Muscle layer of duodenum (tissue), 2 donors: ENCODE results near the gene DDI1.

Experiments used
- H3K27ac ChIP-seq: one replicate; pipeline ENCODE4 v1.7.0; 2013; ENCODE audit warnings: mild to moderate bottlenecking, low read length
- H3K27me3 ChIP-seq: one replicate; pipeline ENCODE4 v1.7.0; 2013; ENCODE audit warnings: low read depth, mild to moderate bottlenecking, control low read depth, low read length
- H3K36me3 ChIP-seq, 2 donors: one replicate each; pipeline ENCODE4 v1.7.0; 2013; ENCODE audit warnings: low read length in 2 of 2, control low read depth in 1 of 2, mild to moderate bottlenecking in 1 of 2; ENCODE audit not compliant: insufficient read depth in 2 of 2, control insufficient read depth in 1 of 2
- H3K4me1 ChIP-seq, 2 donors: one replicate each; pipeline ENCODE4 v1.7.0; 2013; ENCODE audit warnings: low read length in 2 of 2, mild to moderate bottlenecking in 2 of 2, control low read depth in 1 of 2, moderate library complexity in 1 of 2; ENCODE audit not compliant: insufficient read depth in 2 of 2, control insufficient read depth in 1 of 2
- H3K4me3 ChIP-seq, 2 donors: one replicate each; pipeline ENCODE4 v1.7.0; 2013; ENCODE audit warnings: low read length in 2 of 2, low read depth in 1 of 2, mild to moderate bottlenecking in 1 of 2
- H3K9me3 ChIP-seq, 2 donors: one replicate each; pipeline ENCODE4 v1.7.0; 2013; ENCODE audit warnings: low read length in 2 of 2, control low read depth in 1 of 2, mild to moderate bottlenecking in 1 of 2; ENCODE audit not compliant: control insufficient read depth in 1 of 2
- donor health status: healthy.

Gene DDI1

DNA sequence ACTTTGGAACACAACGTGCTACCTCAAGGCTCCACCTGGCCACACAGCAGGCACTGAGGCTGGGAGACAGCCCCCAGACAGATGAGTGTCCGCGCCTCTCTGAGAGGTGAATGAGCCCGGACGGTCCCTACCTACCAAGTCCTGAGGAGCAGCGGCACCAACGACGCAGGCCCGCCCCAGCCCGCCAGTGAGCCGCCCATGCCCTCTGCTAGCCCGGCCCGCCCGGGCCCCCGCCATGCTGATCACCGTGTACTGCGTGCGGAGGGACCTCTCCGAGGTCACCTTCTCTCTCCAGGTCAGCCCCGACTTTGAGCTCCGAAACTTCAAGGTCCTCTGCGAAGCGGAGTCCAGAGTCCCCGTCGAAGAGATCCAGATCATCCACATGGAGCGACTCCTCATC is at the start of gene DDI1:
Gene DDI1 (plus strand): TSS at position 53 of the 400 bp plus-strand sequence. CDS start 183 bp downstream, at position 236.
- H3K9me3 ChIP-seq, result peaks cover 0 to 2% of the 10 kb centered on the region in 2 donors
- H3K27ac ChIP-seq, result no peak within 1 kb of the TSS
- no peak within 1 kb of the TSS for H3K4me3 ChIP-seq
- H3K4me1 ChIP-seq, result no peaks in the 10 kb centered on the region
- H3K36me3 ChIP-seq, result no peaks in the 10 kb centered on the region
- no peaks in the 10 kb centered on the region for H3K27me3 ChIP-seq

DNA sequence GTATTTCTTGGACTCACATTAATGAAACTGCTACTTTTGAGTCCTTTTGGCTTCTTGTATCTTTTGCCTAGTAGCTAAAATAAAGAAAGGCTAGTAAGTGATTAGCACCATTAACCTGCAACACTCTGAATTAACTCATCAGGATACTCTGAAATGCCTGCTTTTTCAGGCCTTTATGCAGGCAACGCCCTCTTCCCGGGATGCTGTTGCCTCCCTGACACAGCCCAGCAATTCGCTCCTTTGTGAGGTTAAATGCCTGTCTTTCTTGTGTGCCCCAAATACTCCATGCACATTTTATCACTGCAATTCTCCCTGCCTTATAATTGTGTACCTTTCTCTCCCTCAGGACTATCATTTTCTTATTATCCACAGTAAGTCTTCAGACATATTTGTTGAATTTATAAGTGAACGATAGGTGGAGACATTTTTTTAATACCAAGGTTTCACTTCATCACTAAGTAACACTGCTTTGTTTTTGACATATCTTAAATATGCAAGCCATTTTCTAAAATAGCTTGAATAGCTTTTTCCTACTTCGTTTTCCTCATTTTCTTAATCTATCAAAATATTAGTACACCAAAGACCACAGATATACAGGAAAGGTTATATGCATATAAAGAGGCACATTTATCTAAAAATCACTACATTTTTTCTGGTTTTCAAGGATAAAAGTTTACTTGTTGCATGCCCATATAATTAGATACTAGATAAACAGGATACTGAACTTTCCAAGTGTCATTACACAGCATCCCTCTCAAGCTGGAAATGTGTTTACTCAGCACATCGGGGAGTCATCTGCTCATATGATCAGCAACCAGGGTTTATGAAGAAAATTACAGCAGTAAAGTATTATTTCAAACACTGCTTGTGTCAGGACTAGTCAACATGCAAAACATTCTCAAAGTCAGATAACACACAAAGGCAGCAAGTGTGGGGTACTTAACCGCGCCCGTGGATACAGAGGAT is 48.5 kb upstream of the DDI1 start:
- no peak overlapping the region for H3K27ac ChIP-seq
- H3K4me1 ChIP-seq, result no peaks in the 10 kb centered on the region
- no peaks in the 10 kb centered on the region for H3K9me3 ChIP-seq
- H3K4me3 ChIP-seq, result no peak overlapping the region
- H3K27me3 ChIP-seq, result no peaks in the 10 kb centered on the region
- no peaks in the 10 kb centered on the region for H3K36me3 ChIP-seq

DNA sequence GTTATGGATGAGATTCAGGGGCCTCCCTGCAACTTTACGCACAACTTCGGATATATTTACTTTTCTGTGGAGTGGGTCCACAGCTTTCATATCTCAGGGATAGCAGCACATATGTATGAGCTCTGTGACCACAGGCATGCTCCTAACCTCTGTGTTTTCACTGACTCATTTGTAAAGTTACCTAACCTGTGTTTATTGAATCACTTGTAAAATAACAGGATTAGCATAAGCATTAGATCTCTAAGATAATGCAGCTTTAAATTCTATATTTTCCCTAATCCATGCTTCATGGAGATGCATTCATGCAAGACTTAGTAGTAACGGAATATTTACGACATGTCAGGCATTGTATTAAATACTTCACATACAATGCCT is 47.9 kb upstream of the DDI1 start:
- H3K9me3 ChIP-seq, result no peaks in the 10 kb centered on the region
- no peak overlapping the region for H3K27ac ChIP-seq
- H3K36me3 ChIP-seq, result no peaks in the 10 kb centered on the region
- peaks cover 0 to 1% of the 10 kb centered on the region in 2 donors for H3K4me1 ChIP-seq
- H3K27me3 ChIP-seq, result no peaks in the 10 kb centered on the region
- no peak overlapping the region for H3K4me3 ChIP-seq

DNA sequence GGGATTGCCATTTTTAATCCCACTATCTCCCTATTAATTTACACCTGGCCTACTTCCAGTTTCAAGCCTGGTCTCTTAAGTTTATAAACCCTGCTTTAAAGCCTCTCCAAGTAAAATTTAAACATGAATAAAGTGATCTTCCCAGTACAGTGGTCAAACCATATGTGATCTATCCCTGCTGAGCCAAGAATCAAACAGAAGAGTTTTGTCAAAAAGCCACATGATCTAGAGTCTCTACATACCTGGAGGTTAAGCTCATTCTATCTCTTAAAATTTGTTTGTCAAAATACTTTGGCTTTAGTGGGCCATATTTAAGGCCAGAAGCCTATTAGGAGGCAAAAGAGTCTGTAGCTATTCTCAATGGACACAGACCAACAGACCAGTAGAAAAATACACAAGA is 42.9 kb upstream of the DDI1 start:
- no peak overlapping the region for H3K4me3 ChIP-seq
- H3K4me1 ChIP-seq, result peaks cover 0 to 12% of the 10 kb centered on the region in 2 donors
- H3K9me3 ChIP-seq, result no peaks in the 10 kb centered on the region
- no peaks in the 10 kb centered on the region for H3K36me3 ChIP-seq
- no peaks in the 10 kb centered on the region for H3K27me3 ChIP-seq
- no peak overlapping the region for H3K27ac ChIP-seq

DNA sequence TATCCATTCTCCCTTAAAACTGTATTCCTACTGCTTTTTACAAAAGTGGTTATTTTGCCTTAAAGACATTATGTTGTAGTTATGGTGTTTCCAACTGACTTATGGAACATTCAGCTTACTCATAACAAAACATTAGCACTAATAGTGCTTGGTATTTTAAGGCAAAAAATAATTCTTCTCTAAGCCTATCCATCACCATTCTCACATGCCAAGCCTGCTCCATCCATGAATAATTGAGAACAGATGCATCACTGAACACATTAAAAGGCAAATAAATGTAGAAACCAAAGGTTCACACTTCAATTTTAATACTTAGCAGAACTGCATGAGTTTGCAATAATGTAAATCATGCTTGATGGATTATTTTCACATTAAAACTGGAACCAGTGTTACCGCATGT is 42.3 kb upstream of the DDI1 start:
- Histone ChIP-seq H3K27ac (no peak overlapping the region), H3K36me3 (no peaks in the 10 kb centered on the region), H3K27me3 (no peaks in the 10 kb centered on the region), H3K4me1 (peaks cover 0 to 12% of the 10 kb centered on the region in 2 donors), H3K4me3 (no peak overlapping the region), H3K9me3 (no peaks in the 10 kb centered on the region)

DNA sequence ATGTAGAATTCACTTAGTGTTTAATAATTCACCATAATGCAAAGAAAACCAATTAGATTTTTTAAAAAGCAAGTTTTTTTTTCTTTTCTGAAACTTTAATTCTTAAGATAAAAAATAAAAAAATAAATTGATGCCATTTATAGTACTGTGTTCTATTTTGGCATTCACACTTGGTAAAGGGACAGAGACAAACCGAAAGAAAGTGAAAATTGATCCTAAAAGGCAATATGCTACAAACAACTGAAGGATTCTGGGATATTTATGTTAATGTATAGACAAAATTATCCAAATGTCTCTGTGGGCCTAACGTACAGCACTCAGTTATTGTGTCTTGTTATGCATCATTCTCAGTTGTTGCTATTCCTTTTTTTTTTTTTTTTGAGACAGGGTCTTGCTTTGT is 41.9 kb upstream of the DDI1 start:
- H3K9me3 ChIP-seq, result no peaks in the 10 kb centered on the region
- H3K36me3 ChIP-seq, result no peaks in the 10 kb centered on the region
- no peak overlapping the region for H3K4me3 ChIP-seq
- no peak overlapping the region for H3K27ac ChIP-seq
- no peaks in the 10 kb centered on the region for H3K27me3 ChIP-seq
- H3K4me1 ChIP-seq, result peaks cover 0 to 12% of the 10 kb centered on the region in 2 donors

DNA sequence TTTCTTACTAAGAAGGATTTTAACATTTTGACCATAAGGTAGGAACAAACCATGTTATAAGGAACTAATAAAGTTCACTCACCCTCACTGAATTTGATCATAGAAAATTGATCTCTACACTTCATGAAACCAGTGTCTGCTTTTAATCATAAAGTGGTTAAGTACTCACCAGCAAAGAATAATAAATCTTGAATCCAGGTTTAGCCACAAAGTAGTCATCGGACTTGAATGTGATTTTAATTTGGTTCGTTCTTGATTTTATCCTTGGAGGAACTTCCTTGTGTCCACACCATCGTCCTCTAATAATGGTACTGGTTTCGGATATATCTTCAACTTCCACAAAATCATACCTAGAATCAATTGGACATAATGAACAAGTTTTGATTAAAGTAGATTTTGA is 40.5 kb upstream of the DDI1 start:
- Histone ChIP-seq H3K27me3 (no peaks in the 10 kb centered on the region), H3K4me3 (no peak overlapping the region), H3K36me3 (no peaks in the 10 kb centered on the region), H3K9me3 (no peaks in the 10 kb centered on the region), H3K27ac (no peak overlapping the region), H3K4me1 (peaks cover 0 to 12% of the 10 kb centered on the region in 2 donors)

DNA sequence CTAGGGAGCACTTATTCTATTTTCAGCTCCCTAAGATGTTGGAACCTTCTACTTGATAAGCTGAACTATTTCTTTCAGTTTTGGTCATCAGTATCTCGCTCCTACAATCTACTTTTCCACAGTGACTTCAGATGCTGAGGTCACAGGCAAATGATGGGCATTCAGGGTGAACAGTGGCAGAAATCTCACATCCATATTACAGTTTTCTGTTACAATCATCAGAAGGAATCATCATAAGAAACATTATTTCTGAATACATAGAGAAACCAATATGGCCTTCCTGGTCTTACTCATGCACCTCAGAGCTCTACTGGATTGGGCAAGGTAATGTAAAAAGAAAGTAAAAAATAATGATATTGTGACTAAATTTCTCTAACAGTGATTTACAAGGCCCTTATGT is 39.4 kb upstream of the DDI1 start:
- peaks cover 0 to 12% of the 10 kb centered on the region in 2 donors for H3K4me1 ChIP-seq
- no peaks in the 10 kb centered on the region for H3K27me3 ChIP-seq
- no peaks in the 10 kb centered on the region for H3K36me3 ChIP-seq
- no peak overlapping the region for H3K4me3 ChIP-seq
- H3K27ac ChIP-seq, result no peak overlapping the region
- H3K9me3 ChIP-seq, result no peaks in the 10 kb centered on the region

DNA sequence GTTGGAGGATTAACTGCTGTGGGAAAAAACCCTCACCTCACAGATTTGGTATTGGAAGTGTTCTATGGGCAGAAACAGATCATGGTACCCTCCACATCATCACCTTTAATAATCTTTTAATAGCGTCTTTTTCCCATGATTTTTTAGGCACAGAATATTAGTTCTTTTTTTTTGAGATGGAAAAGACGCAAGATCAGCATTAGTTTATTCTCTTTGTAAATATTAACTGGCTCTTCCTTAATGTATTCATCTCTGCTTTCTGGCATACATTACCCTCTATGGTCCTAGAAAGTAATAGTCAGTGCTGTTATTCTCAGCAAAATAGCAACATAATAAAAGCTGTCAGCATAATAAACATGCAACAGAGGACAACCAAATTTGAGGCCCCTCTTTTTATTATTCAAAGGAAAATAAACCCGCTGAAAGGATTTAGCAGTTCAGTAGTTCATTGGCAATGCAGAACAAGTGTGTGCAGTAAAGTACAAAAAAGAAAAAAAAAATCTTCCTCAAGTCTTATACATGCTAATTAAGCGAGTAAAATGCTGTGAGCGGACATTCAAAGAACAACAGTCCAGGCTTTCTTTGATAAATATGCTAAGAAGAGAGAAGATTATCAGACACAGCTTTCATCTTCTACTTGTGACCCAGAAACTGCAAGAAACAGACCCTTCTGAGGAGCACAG is 37.5 kb upstream of the DDI1 start:
- Histone ChIP-seq H3K27me3 (no peaks in the 10 kb centered on the region), H3K9me3 (no peaks in the 10 kb centered on the region), H3K4me3 (no peak overlapping the region), H3K36me3 (no peaks in the 10 kb centered on the region), H3K27ac (no peak overlapping the region), H3K4me1 (peaks cover 0 to 7% of the 10 kb centered on the region in 2 donors)

DNA sequence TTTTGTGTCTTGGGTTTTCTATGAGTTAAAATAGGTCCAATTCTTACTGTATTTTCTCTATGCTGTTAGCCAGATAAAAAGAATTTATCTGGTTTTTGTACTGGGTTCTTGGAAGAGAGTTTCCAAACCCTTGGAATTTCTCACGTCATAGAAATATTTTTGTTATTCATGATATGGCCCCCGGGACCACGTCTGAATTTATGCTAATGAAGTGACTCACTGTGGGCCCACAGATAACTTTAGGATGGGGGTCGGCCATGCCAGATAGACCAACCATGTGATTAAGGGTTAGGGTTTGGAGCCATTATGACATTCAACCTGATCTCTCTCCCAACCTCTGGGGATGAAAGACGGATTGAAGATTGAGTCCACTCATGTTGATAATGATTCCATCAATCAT is 35.6 kb upstream of the DDI1 start:
- Histone ChIP-seq H3K9me3 (no peaks in the 10 kb centered on the region), H3K27me3 (no peaks in the 10 kb centered on the region), H3K4me3 (no peak overlapping the region), H3K36me3 (no peaks in the 10 kb centered on the region), H3K4me1 (peaks cover 0 to 4% of the 10 kb centered on the region in 2 donors), H3K27ac (no peak overlapping the region)

DNA sequence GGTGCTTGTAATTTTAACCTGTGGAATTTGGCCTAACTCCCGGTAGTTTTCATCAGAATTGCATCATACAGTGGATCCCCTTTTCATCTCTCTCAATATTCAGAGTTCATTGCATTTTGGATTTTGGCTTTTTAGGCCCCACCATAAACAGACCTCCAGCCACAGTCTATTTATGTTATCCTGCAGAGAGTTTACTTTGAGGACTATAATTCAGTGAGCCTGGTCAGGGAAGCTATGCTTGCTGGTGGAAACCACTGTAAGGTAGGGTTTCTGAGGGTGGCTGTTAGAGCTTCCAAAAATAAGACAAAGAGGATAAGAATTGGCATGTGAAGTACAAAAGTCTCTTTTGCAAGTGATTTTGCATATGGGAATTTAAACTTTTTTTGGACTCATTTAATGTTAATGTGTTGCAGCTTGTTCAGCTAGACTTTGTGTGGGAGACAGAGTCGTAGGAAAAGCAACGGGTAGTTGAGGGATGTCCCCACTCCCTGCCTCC is 34.8 kb upstream of the DDI1 start:
- H3K4me3 ChIP-seq, result no peak overlapping the region
- H3K9me3 ChIP-seq, result no peaks in the 10 kb centered on the region
- no peak overlapping the region for H3K27ac ChIP-seq
- H3K27me3 ChIP-seq, result no peaks in the 10 kb centered on the region
- H3K4me1 ChIP-seq, result peaks cover 0 to 8% of the 10 kb centered on the region in 2 donors
- H3K36me3 ChIP-seq, result no peaks in the 10 kb centered on the region
